Lower leg skin (tissue), 4 donors: ENCODE measurements around the gene MEOX1. TPM values are rescaled to one million over a fixed set of nuclear protein-coding genes. Genes with fewer than 3 reads are reported as not detected.
"Not testable (repeated sequence)": the region's sequence is repeated elsewhere in the genome, so short reads cannot be mapped to it uniquely, and the experiment has no call there.

Experiments
- DNase-seq, 2 donors: peaks; one replicate each; pipeline ENCODE4 v3.0.0-alpha.2; 2019; ENCODE audit warnings: low spot score in 2 of 2
- H3K4me3 ChIP-seq: fragments of 200-600 bp; sonication (generic); 2 replicates; pipeline ENCODE4 v1.5.1; 2017; ENCODE audit warnings: mild to moderate bottlenecking, low read depth; ENCODE audit not compliant: poor library complexity, severe bottlenecking
- CTCF ChIP-seq, 3 donors: fragments of 450-650 bp; IDR thresholded peaks; one replicate each; pipeline ENCODE4 v1.5.1; 2016; ENCODE audit warnings: antibody characterized with exemption in 3 of 3, mild to moderate bottlenecking in 3 of 3, moderate library complexity in 2 of 3
- POLR2A ChIP-seq, 2 donors: fragments of 450-650 bp; IDR thresholded peaks; one replicate each; pipeline ENCODE4 v1.6.1; 2016 to 2017; ENCODE audit warnings: antibody characterized with exemption in 2 of 2, mild to moderate bottlenecking in 1 of 2, moderate library complexity in 1 of 2
- WGBS, 2 donors: methylation state at CpG; one replicate each; pipeline ENCODE4 v1.1.5; 2018; 5-methylcytosine and 5-hydroxymethylcytosine counted together
- intact Hi-C: fragments of 100-400 bp; cut with DNase I; formaldehyde crosslinking; loops from one replicate; pipeline ENCODE4 v1.15.0; 2023; ENCODE audit warnings: low total_unique reads
- total RNA-seq, 4 donors: library from RNA; depleted of rRNA; stranded (reverse); fragments of >200 nt; gene quantifications; one replicate each; pipeline ENCODE4 v1.1.0, GENCODE V29; 2016

Gene MEOX1
- total RNA-seq, 4 donors from 2014 or later = 1.9 to 7.9 (median 3.7) TPM

GRCh38 chr17:43689131-43689530 lies 27.4 kb upstream of the MEOX1 start:
- intact Hi-C loops = no loop called here
- TF ChIP-seq CTCF (IDR thresholded peaks at IDR 0.05) = no peak
- TF ChIP-seq POLR2A (IDR thresholded peaks at IDR 0.05) = no peak
- 73 to 76% methylated on average over 3 of the region's 3 CpGs for WGBS, 2 donors
- no peak overlapping the region for H3K4me3 ChIP-seq
- DNase-seq = no peak

- intact Hi-C loops, H3K4me3 ChIP-seq, DNase-seq: not testable (repeated sequence)
- WGBS, 2 donors = 94 to 96% methylated on average over 9 of the region's 9 CpGs
These were observed 25.2 kb upstream of the MEOX1 start for GRCh38 chr17:43686957-43687356.

- intact Hi-C loops = no loop called here
- TF ChIP-seq CTCF (IDR thresholded peaks at IDR 0.05) (no peak), POLR2A (IDR thresholded peaks at IDR 0.05) (no peak)
- H3K4me3 ChIP-seq = no peak overlapping the region
- no peak for DNase-seq
- 90 to 92% methylated on average over 12 of the region's 12 CpGs for WGBS, 2 donors
These were observed 22.4 kb upstream of the MEOX1 start for GRCh38 chr17:43683928-43684653.

GRCh38 chr17:43680461-43680860 lies 18.7 kb upstream of the MEOX1 start:
- no peak overlapping the region for H3K4me3 ChIP-seq
- TF ChIP-seq POLR2A (IDR thresholded peaks at IDR 0.05) (no peak), CTCF (IDR thresholded peaks at IDR 0.05) (no peak)
- 81% methylated on average over 10 of the region's 10 CpGs for WGBS, 2 donors
- no peak for DNase-seq
- intact Hi-C loops = no loop called here

- intact Hi-C loops = no loop called here
- no peak for DNase-seq
- no peak overlapping the region for H3K4me3 ChIP-seq
- TF ChIP-seq CTCF (IDR thresholded peaks at IDR 0.05) (no peak), POLR2A (IDR thresholded peaks at IDR 0.05) (no peak)
- WGBS, 2 donors = 78 to 83% methylated on average over 8 of the region's 8 CpGs
These were observed 18.2 kb upstream of the MEOX1 start for GRCh38 chr17:43679911-43680310.

GRCh38 chr17:43679401-43679800 lies 17.7 kb upstream of the MEOX1 start:
- no peak for DNase-seq
- intact Hi-C loops = no loop called here
- WGBS, 2 donors = 60 to 65% methylated on average over 4 of the region's 4 CpGs
- TF ChIP-seq POLR2A (IDR thresholded peaks at IDR 0.05) (no peak), CTCF (IDR thresholded peaks at IDR 0.05) (no peak)
- no peak overlapping the region for H3K4me3 ChIP-seq
